GM18498 (cell line): ENCODE measurements around the gene GAS1.

Experiments
- ATAC-seq: cut with Tn5 transposase; IDR thresholded peaks from one replicate; pipeline ENCODE4 v1.9.1; 2021; ENCODE audit warnings: mild to moderate bottlenecking, moderate library complexity; ENCODE audit not compliant: unreplicated experiment

GAS1 gene

DNA sequence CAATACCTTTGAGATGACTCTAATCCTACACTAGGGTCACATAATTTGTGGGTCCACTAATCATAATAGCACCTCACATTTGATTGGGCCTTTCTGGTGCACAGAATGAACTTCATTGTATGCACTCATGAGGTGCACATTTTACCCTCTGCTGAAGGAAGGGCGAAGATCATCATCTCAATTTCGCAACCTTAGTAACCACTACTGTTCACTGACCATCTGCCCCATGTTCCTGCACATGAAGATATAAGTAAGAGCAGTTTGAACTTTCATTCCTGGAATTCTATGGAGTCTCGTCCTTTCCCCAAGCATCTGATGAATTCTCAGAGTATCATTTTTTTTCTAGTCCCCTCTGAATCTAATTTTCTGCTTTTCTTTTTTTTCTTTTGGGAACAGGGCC is 21.2 kb downstream of the GAS1 start:
- no peak for ATAC-seq

DNA sequence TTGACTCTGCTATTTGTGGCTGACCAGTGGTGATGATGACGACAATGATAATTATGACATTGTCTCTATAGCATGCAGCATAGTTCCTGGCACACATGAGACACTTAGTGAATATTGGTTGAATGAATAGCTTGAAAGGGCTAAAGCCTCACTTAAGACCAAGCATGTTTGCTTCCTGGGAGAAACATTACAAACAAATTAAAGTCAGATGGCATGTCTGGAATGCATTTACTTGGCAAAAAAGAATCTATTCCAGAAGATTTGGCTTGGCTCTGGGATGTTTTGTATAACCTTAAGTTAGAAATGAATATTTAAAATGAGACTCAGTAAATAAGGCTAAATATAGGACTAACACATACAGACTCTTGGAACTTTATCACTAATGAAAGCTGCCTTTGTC is 21.6 kb downstream of the GAS1 start:
- ATAC-seq: no peak

DNA sequence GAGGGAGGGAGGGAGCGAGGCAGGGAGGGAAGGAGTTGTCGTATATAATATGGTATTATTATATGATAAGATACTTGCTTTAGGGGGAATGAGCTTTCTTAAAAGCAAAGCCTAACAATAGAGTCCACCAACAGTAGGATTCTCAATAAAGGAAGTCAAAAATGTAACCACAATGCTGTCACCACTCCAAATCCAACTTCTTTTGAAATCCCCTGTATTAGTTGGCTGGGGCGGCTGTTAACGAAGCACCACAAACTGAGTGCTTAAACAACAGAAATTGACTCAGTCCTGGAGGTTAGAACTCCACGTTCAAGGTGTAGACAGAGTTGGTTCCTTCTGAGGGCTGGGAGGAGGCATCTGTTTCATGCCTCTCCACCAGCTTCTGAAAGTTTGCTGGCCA is 23.1 kb downstream of the GAS1 start:
- no peak for ATAC-seq

DNA sequence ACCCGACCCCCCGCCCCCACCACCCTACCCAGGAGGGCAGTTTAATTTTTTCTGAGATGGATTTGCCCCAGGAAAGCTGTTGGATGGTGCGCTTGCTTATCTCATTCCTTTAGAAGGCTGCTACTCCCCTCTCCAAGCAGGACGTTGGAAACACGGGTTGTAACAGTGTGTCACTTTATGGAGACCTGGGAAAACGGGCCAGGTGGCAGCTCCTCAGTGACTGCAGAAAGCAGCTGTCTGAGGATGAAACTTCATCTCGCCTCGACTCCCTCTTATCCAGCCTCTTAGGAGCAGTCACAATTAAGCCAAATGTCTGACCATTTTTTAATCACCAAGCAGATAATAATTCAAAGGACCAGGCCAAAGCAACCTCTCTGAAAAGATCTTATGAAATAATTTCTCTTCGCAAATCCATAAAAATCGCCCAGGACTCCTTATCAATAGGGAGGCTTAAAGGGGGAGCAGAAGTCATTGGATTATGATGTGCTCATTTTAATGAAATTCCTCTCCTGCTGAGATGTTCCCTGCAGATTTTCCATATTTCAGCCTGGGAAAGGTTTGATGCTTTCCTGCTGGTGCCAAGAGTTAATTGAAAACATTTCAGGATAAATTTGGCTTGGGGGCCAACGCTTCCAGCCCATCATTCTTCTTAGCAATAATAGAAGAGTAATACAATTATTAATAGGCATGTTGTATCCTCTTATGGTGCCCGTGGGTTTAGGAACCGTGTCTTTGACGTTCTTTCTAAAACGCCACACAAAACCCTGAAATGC is 26.0 kb downstream of the GAS1 start:
- ATAC-seq: no peak

DNA sequence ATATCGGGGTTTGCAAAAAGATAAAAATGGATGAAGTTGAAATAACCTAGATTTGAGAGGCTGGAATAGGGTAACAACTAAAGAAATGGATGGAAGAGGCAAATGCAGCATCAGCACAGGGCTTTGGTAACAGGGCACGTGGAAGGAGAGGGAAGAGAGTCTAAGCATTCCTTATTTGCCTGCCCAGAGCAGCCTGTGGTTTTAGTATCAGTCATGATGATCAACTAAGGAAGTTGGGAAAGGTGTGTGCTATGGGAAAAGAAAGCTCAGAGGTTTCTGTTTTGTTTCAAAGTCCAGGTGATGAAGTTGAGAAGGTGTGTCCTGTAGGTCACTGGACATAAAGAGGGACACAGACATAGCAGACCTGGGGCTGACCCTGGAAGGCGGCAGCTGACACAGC is 28.8 kb downstream of the GAS1 start:
- no peak for ATAC-seq

DNA sequence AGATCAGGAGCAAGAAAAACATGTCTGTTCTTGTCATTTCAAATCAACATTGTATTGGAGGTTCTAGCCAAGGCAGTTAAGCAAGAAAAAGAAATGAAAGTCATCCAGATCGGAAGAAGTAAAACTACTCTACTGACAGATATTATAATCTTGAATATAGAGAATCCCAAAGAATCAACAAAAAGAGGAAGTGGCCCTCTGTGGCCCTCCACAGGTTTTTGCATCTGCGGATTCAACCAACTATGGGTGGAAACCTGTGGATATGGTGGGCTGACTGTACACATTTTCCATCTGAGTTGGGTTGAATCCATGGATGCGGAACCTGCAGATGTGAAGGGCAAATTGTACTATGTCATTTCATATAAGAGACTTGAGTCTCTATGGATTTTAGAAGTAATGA is 35.1 kb downstream of the GAS1 start:
- ATAC-seq: no peak

DNA sequence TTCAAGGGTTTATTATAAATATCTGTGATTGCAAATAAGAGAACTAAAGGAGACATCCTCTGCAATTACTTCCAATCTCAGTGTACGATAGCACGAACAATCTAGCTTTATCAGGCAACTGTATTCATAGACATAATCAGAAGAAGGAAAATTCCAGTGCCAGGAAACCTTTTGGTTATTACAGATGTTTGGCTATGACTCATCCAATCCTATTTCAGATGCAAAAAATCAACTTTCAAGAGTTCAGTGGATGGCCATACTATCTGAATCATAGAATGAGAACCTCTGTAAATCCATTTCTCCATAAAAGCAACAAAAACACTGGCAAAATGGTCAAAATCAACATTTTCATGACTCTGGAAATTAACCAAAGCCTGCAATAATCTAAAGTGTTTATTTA is 37.9 kb downstream of the GAS1 start:
- ATAC-seq: no peak

DNA sequence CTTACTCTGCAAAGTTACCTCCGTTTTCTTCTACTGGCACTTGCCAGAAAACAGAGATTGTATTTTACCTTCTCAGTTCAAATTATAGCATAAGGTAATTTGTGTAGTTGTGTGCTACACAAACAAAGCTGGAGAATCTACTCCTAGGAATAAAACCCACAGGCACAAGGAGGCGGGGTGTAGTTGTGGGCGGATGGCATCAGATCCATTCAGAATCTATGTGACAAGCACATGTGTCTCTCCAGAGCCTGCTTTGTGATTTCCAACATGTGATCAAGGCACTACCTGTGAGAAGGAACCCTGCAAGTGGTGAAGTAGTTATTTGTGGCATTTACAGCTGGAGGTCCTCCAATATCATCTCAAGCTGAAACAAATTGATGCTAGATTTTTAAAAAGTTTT is 39.0 kb downstream of the GAS1 start:
- ATAC-seq: no peak

DNA sequence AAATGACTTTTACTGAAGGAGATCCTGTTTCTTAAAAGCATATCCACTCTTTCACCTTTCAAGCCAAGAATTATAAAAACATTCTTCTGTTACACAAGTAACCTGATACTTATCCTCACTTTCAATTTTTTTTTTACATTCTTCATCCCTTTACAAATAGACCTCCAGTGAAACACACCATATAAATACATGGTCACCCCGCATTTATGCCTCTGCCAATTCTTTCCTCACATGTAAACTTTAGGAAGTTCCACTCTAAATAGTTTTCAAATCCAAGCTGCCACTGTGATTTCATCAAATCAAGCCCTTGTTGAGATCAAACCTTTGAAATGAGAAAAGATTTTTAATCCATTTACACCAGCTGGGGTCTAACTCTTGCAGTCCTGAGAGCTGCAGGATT is 40.0 kb downstream of the GAS1 start:
- ATAC-seq: no peak

DNA sequence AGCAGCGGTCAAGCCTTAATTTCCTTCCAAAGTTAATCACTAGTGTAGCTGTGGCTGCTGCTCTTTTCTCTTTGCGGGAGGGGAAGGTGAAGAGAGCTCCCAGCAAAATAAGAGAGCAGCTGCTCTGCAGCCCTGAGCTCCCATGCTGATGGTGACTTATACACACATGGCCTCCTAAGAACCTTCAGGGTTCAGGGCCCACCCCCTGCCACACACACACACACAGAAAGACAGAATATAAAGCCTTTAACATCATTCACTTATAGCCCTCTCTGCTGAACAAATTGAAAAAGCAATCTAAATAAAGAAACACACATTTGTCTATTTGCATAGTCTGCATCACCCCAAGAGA is 43.6 kb downstream of the GAS1 start:
- ATAC-seq: no peak

DNA sequence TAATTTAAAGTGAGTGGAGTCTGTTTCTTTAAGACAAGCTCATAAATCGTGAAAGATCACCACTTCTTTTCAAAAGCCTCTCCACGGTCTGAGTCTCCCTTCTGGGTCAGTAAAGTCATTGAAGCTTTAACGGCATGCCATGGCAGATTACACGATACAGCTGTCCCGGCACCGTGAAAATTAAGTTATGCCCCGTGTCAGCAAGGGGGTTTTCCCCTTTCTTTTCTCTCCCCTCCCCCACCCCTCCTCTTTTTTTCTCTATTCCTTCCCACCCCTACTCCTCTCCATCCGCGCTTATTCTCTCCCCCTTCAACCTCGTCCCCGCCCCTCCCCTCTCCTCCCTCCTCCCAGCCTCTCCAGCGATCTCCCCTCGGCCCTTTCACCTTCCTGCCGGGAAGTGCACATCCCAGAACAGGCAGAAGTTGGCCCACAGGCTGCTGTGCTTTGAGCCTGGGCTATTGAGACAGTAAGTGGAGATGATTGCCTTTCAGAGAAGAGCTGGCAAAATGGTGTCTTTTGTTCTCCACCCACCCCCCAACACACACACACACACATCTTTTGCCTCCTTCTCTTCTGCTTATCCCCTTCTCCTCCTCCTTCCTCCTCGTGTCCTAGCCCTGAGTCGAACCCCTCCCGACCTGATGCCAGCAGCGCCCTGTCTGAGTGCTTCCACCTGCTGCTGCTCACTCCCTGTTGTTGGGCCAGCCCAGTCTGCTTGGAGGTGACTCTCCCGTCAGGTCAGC is 44.1 kb downstream of the GAS1 start:
- ATAC-seq: no peak

DNA sequence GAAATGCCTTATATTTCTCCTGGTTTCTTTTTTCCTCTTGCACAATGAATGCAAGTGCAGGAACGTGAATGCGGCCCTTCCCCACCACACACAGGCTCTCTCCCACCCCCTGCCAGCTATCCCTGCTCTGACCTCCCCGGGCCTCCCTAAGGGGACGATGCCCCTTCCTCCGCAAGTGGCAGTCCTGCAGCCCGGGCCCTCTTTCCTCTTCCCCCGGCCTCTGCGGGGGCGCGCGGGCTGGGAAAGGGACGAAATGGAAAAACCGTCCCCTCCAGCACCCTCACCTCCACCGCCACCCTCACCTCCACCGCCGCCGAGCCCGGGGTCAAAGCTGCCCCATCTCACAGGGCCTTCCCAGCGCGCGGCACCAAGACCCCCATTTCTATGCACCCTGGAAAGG is 44.7 kb downstream of the GAS1 start:
- no peak for ATAC-seq

DNA sequence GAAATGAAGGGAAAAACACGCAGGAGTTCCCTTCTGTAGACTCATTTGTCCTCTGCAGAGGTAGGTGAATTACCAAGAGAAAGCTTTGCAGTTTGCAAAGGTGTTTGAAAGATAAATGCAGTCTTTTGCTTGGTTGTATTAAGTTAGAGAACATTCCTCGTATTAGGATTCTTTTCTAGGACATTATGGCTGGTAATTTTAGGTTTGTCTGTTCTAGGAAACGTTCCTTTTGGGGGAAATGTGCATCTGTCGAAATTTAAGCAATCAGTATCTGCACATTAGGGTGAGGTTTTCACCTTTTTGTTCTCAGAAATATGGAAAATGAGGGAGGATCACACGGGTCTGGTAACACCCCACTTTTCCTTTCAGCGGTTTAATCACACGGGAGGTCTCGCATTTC is 45.1 kb downstream of the GAS1 start:
- no peak for ATAC-seq

DNA sequence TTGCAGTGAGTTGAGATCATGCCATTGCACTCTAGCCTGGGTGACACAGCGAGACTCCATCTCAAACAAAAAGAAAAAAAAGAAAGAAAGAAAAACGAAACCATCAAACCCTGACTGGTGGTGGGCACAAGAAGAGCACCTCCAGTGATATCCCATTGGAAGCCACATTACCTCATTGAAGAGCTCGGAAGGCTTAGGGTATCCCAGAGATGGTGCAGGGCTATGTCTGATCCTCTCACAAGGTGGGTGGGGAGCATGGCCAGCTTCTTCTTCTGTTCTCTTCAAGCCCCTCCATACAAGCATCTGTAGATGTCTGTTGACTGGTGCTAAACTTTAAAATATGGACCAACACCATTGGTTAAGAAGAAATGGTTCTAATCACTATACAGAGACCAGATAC is 45.8 kb downstream of the GAS1 start:
- no peak for ATAC-seq
